Smooth muscle cell (in vitro differentiated cells): ENCODE measurements around the gene ARHGAP42. TPM values are rescaled to one million over a fixed set of nuclear protein-coding genes. Genes with fewer than 3 reads are reported as not detected.

Experiments
- DNase-seq: peaks from one replicate; lab custom pipeline; 2025; ENCODE audit not compliant: unreplicated experiment; lab: John Stamatoyannopoulos, UW
- H2AFZ ChIP-seq: fragments of 200-600 bp; sonication (generic); 2 replicates; pipeline ENCODE4 v1.6.0; 2016; ENCODE audit warnings: antibody characterized with exemption, low read depth, mild to moderate bottlenecking
- H3F3A ChIP-seq: fragments of 200-600 bp; sonication (generic); 2 replicates; pipeline ENCODE4 v1.6.0; 2017; ENCODE audit warnings: antibody characterized with exemption, low read depth
- H3K27ac ChIP-seq: fragments of 200-600 bp; sonication (generic); 2 replicates; pipeline ENCODE4 v1.5.1; 2016; ENCODE audit warnings: low read depth, mild to moderate bottlenecking
- H3K27me3 ChIP-seq: fragments of 200-600 bp; sonication (generic); 2 replicates; pipeline ENCODE4 v1.6.1; 2016; ENCODE audit warnings: low read depth, mild to moderate bottlenecking
- H3K36me3 ChIP-seq: fragments of 200-600 bp; sonication (generic); 2 replicates; pipeline ENCODE4 v1.5.1; 2016; ENCODE audit warnings: low read depth
- H3K4me1 ChIP-seq: fragments of 200-600 bp; sonication (generic); 2 replicates; pipeline ENCODE4 v1.5.1; 2016; ENCODE audit warnings: low read depth
- H3K4me2 ChIP-seq: fragments of 200-600 bp; sonication (generic); 2 replicates; pipeline ENCODE4 v1.6.0; 2016; ENCODE audit warnings: mild to moderate bottlenecking
- H3K4me3 ChIP-seq: fragments of 200-600 bp; sonication (generic); 2 replicates; pipeline ENCODE4 v1.5.1; 2016; ENCODE audit warnings: mild to moderate bottlenecking
- H3K79me2 ChIP-seq: fragments of 200-600 bp; sonication (generic); 2 replicates; pipeline ENCODE4 v1.6.0; 2016; ENCODE audit warnings: low read depth, mild to moderate bottlenecking
- H3K9ac ChIP-seq: fragments of 200-600 bp; sonication (generic); 2 replicates; pipeline ENCODE4 v1.6.0; 2016; ENCODE audit warnings: low read depth
- H3K9me3 ChIP-seq: fragments of 200-600 bp; sonication (generic); replicated peaks from 2 replicates; pipeline ENCODE4 v1.5.1; 2016; ENCODE audit warnings: low read depth
- H4K20me1 ChIP-seq: fragments of 200-600 bp; sonication (generic); 2 replicates; pipeline ENCODE4 v1.6.0; 2016; ENCODE audit warnings: low read depth
- WGBS: methylation state at CpG from one replicate; pipeline ENCODE4 v1.1.7; 2016; ENCODE audit warnings: low lambda C conversion rate; 5-methylcytosine and 5-hydroxymethylcytosine counted together
- polyA plus RNA-seq: library from polyadenylated mRNA; unstranded; fragments of >200 nt; fragmentation: Nextera tagmentation; extraction: Ambion mirVana; gene quantifications from 2 replicates; pipeline ENCODE4 v1.2.1, GENCODE V29; 2016
- total RNA-seq: library from RNA; depleted of rRNA; stranded (reverse); fragments of >200 nt; gene quantifications from 2 replicates; pipeline ENCODE4 v1.2.3, GENCODE V29; 2014
- TF ChIP-seq, protein P1 (sequence below): fragments of 200-600 bp; sonication (generic); IDR thresholded peaks from 2 replicates; pipeline ENCODE4 v1.5.1; 2017; ENCODE audit warnings: borderline replicate concordance, mild to moderate bottlenecking, antibody characterized with exemption; ENCODE audit not compliant: insufficient read depth, poor library complexity, severe bottlenecking

Gene ARHGAP42
- total and polyA plus RNA-seq, 2 experiments from 2014 or later = 12.2 to 53.4 TPM

DNA sequence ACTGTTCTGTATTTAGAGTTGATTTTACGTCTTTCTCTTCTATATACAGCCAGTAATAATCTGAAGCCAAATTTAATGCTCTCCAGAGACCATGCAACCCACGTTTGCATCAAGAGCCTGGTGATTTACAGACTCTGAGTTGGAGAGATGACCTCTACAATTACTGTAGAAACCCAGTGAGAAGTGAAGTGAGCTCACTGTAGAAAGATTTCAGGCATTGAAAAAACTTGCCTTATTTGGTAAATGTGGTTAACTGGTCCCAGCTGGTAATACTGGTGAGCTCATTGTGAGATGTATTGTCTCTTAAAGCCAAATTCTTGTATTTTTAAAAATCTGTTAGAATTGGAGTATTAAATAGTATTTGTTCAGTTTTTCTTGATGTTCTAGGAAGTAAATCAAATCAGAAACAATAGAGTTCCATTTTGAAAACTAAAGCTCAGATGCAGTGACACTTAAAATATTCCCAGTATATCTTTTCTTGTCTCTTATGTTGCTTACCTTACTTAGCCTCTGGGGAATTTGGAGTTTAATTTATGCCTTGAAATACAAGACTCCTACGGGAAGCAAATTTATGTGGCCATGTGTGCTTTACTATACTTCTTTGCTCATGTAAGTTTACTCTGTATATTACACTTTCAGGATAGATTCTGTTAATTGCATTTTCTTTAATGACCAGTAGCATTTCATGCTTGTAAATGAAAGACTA, 189.9 kb downstream of the ARHGAP42 start:
- peaks cover 9% of the 10 kb centered on the region for H3F3A ChIP-seq
- H2AFZ ChIP-seq = peak overlapping the region; percentile 6
- 0% methylated on average over 3 of the region's 3 CpGs for whole genome bisulfite sequencing
- H3K79me2 ChIP-seq = peaks cover 33% of the 10 kb centered on the region
- H3K27ac ChIP-seq = peak overlapping the region; percentile 94
- H3K27me3 ChIP-seq = no peaks in the 10 kb centered on the region
- DNase-seq = no peak
- H3K36me3 ChIP-seq = no peaks in the 10 kb centered on the region
- no peak overlapping the region for H3K4me3 ChIP-seq
- H3K9me3 ChIP-seq = no peaks in the 10 kb centered on the region
- peaks cover 21% of the 10 kb centered on the region for H3K4me1 ChIP-seq
- peak overlapping the region; percentile 81 for H3K9ac ChIP-seq
- peak overlapping the region; percentile 65 for H3K4me2 ChIP-seq
- TF ChIP-seq, protein P1, sequence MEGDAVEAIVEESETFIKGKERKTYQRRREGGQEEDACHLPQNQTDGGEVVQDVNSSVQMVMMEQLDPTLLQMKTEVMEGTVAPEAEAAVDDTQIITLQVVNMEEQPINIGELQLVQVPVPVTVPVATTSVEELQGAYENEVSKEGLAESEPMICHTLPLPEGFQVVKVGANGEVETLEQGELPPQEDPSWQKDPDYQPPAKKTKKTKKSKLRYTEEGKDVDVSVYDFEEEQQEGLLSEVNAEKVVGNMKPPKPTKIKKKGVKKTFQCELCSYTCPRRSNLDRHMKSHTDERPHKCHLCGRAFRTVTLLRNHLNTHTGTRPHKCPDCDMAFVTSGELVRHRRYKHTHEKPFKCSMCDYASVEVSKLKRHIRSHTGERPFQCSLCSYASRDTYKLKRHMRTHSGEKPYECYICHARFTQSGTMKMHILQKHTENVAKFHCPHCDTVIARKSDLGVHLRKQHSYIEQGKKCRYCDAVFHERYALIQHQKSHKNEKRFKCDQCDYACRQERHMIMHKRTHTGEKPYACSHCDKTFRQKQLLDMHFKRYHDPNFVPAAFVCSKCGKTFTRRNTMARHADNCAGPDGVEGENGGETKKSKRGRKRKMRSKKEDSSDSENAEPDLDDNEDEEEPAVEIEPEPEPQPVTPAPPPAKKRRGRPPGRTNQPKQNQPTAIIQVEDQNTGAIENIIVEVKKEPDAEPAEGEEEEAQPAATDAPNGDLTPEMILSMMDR = no peak
- no peaks in the 10 kb centered on the region for H4K20me1 ChIP-seq

DNA sequence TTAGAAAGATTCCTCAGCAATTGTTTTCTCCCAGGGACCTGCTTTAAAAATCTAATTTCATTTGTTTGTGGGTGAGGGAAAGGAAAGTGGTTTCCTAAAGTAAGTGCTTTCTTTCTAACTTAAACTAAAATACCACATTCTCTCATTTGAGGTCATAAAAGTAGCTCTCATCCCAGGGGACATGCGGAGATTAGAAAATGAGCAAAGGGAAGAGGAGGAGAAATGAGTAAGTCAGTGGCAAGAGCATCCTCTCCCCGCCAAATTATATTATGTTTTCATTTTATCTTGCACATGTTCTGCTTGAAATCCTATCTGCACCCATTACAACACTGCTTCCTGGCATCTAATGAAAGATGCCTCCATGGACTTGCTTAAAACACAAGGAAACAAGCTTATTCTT, 191.4 kb downstream of the ARHGAP42 start:
- 31% methylated on average over 2 of the region's 2 CpGs for WGBS
- DNase-seq = no peak
- Histone ChIP-seq H3K4me1 (peaks cover 21% of the 10 kb centered on the region), H3K27ac (peak overlapping the region; percentile 94), H4K20me1 (no peaks in the 10 kb centered on the region), H3K27me3 (no peaks in the 10 kb centered on the region), H3K36me3 (no peaks in the 10 kb centered on the region), H3F3A (peaks cover 9% of the 10 kb centered on the region), H3K9me3 (no peaks in the 10 kb centered on the region), H3K9ac (no peak overlapping the region), H2AFZ (no peak overlapping the region), H3K4me3 (no peak overlapping the region), H3K79me2 (peaks cover 31% of the 10 kb centered on the region), H3K4me2 (peak overlapping the region; percentile 65)
- TF ChIP-seq, protein P1 = no peak

DNA sequence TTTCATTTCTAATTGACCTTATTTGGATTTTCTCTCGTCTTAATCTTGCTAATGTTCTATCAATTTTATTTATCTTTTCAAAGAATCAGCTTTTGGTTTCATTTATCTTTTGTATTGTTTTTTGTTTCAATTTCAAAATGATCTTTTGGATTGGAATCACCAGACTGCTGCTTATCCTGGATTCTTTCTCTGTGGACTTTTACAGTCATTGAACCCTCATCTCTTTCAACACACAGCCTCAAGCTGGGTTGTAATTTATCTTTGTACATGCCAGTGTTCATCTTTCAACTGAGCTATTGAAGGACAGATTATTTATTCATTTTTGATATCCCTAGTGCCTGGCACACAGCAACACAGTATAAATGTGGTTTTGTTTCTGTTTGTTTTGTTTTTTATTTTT, 195.9 kb downstream of the ARHGAP42 start:
- WGBS = 96% methylated on average over 1 of the region's 1 CpG
- Histone ChIP-seq H3K4me1 (no peaks in the 10 kb centered on the region), H3K27ac (no peak overlapping the region), H3K9ac (no peak overlapping the region), H3K9me3 (no peaks in the 10 kb centered on the region), H3F3A (peaks cover 8% of the 10 kb centered on the region), H2AFZ (no peak overlapping the region), H3K4me3 (no peak overlapping the region), H3K36me3 (no peaks in the 10 kb centered on the region), H3K27me3 (no peaks in the 10 kb centered on the region), H3K79me2 (peaks cover 48% of the 10 kb centered on the region), H3K4me2 (no peak overlapping the region), H4K20me1 (no peaks in the 10 kb centered on the region)
- no peak for DNase-seq
- TF ChIP-seq, protein P1 = no peak

DNA sequence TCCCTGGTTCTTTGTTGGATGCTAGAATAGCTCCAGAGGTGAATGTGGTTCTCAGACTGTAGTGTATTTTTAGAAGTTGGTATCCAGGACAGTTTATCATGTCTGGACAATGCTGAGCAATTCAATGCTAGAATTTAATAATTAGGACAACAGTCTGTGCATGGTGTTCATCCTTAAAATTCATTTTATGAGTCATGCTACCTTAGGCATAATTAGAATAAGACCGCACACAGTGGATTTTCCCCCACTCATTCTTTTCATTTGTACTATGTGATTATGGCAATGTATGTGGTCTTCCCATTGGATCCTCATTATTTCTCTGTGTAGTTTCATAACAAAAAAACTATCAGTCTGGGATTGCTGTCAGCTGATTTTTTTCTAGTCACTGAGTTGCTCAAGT, 196.7 kb downstream of the ARHGAP42 start:
- H3K4me2 ChIP-seq = no peak overlapping the region
- WGBS = 90% methylated on average over 1 of the region's 1 CpG
- no peaks in the 10 kb centered on the region for H3K9me3 ChIP-seq
- no peaks in the 10 kb centered on the region for H4K20me1 ChIP-seq
- peaks cover 48% of the 10 kb centered on the region for H3K79me2 ChIP-seq
- H2AFZ ChIP-seq = no peak overlapping the region
- DNase-seq = no peak
- H3K4me3 ChIP-seq = no peak overlapping the region
- no peaks in the 10 kb centered on the region for H3K36me3 ChIP-seq
- H3K27me3 ChIP-seq = no peaks in the 10 kb centered on the region
- no peaks in the 10 kb centered on the region for H3K4me1 ChIP-seq
- no peak overlapping the region for H3K9ac ChIP-seq
- TF ChIP-seq, protein P1 = no peak
- H3K27ac ChIP-seq = no peak overlapping the region
- H3F3A ChIP-seq = no peaks in the 10 kb centered on the region
